Spleen (tissue), 11 donors: ENCODE results near the gene CEP170B. TPM values are rescaled to one million over a fixed set of nuclear protein-coding genes. Genes with fewer than 3 reads are reported as not detected.
A peak's percentile ranks its signal among the peaks of the same experiment; 100 is the strongest.
"Not testable (repeated sequence)": the region's sequence is repeated elsewhere in the genome, so short reads cannot be mapped to it uniquely, and the experiment has no call there.

Experiments used
- DNase-seq: peaks from one replicate; pipeline ENCODE4 v3.0.0-alpha.2; 2020
- H3K27ac ChIP-seq, 8 donors: fragments of 200-600 bp; sonication (generic) in 7 of 8; 1 replicate in 4 of 8; 2 replicates in 4 of 8; pipeline versions ENCODE4 v1.5.0 to v1.8.0; 2016 to 2021; ENCODE audit warnings: inconsistent platforms in 4 of 8, mild to moderate bottlenecking in 4 of 8, moderate library complexity in 1 of 8
- H3K27me3 ChIP-seq, 7 donors: fragments of 200-600 bp; sonication (generic) in 6 of 7; replicated peaks in 1 of 7; 1 replicate in 4 of 7; 2 replicates in 3 of 7; pipeline versions ENCODE4 v1.5.0 to v1.8.0; 2016 to 2021; ENCODE audit warnings: inconsistent platforms in 3 of 7, mild to moderate bottlenecking in 1 of 7
- H3K36me3 ChIP-seq, 6 donors: fragments of 200-600 bp; sonication (generic) in 5 of 6; 1 replicate in 4 of 6; 2 replicates in 2 of 6; pipeline versions ENCODE4 v1.5.0 to v1.8.0; 2016 to 2021; ENCODE audit warnings: inconsistent platforms in 2 of 6
- H3K4me1 ChIP-seq, 6 donors: fragments of 200-600 bp; sonication (generic) in 5 of 6; 1 replicate in 3 of 6; 2 replicates in 3 of 6; pipeline versions ENCODE4 v1.5.0 to v1.8.0; 2016 to 2021; ENCODE audit warnings: inconsistent platforms in 3 of 6
- H3K4me3 ChIP-seq, 8 donors: fragments of 200-600 bp; sonication (generic) in 7 of 8; 1 replicate in 4 of 8; 2 replicates in 4 of 8; pipeline versions ENCODE4 v1.5.0 to v1.8.0; 2016 to 2021; ENCODE audit warnings: inconsistent platforms in 4 of 8, mild to moderate bottlenecking in 4 of 8, moderate library complexity in 2 of 8
- H3K9me3 ChIP-seq, 8 donors: fragments of 200-600 bp; sonication (generic) in 7 of 8; 1 replicate in 4 of 8; 2 replicates in 4 of 8; pipeline versions ENCODE4 v1.5.0 to v1.8.0; 2016 to 2021; ENCODE audit warnings: inconsistent platforms in 4 of 8
- POLR2A ChIP-seq, 3 donors: fragments of 450-650 bp; IDR thresholded peaks; one replicate each; pipeline ENCODE4 v1.5.1; 2017; ENCODE audit warnings: antibody characterized with exemption in 3 of 3, mild to moderate bottlenecking in 1 of 3
- POLR2AphosphoS5 ChIP-seq, 3 donors: sonication (generic); formaldehyde crosslinking; IDR thresholded peaks; one replicate each; pipeline ENCODE4 v1.5.1; 2017; ENCODE audit warnings: antibody characterized with exemption in 3 of 3
- WGBS, 5 donors: extraction: QIAGEN DNeasy Blood & Tissue Kit in 3 of 5; methylation state at CpG; one replicate each; pipeline versions ENCODE4 v1.1.5 to v1.1.7; 2013 to 2018; 5-methylcytosine and 5-hydroxymethylcytosine counted together
- intact Hi-C: fragments of 100-400 bp; cut with DNase I; formaldehyde crosslinking; loops from one replicate; pipeline ENCODE4 v1.15.0; 2023; ENCODE audit warnings: low total_unique reads
- polyA plus RNA-seq, 3 donors: library from polyadenylated mRNA; stranded (reverse); fragments of 200-250 nt; gene quantifications; one replicate each; pipeline ENCODE4 v1.2.1, GENCODE V29; 2013
- total RNA-seq, 7 donors: library from RNA; depleted of rRNA in 3 of 7; stranded (reverse); fragments of >200 nt in 3 of 7; fragmentation: NEBNext Ultra II Directional in 4 of 7; extraction: Animal tissue kit (Norgen Biotek cat#: 25700) in 4 of 7; gene quantifications; one replicate each; pipeline versions ENCODE4 v1.1.0 to v1.2.1, GENCODE V29; 2016 to 2021
- TF ChIP-seq, protein P1 (sequence below), 11 experiments: fragments of 200-600 bp in 7 of 11; fragments of 450-650 bp in 4 of 11; sonication (generic) in 4 of 11; IDR thresholded peaks in 8 of 11; conservative IDR thresholded peaks in 3 of 11; 1 replicate in 7 of 11; 2 replicates in 4 of 11; pipeline versions ENCODE4 v1.4.0 to v1.8.0; 2016 to 2021; ENCODE audit warnings: antibody characterized with exemption in 11 of 11, inconsistent platforms in 4 of 11, mild to moderate bottlenecking in 1 of 11
- donor health status: healthy with polysubstance abuse.
- donor health status: DM: no; HTN: no; CAD: no; lungs with moderate emphysema.
- donor health status: DM: no; HTN: no; CAD: no.
- donor health status: Bipolar disorder and iron deficiency.
- donor health status: healthy.
- donor health status: DM: no; HTN: no; CAD: no.
- donor health status: DM: yes; HTN: yes; CAD: no.

CEP170B gene
- total and polyA plus RNA-seq, 10 donors, result 0.58 to 12.6 (median 5.7) TPM

DNA sequence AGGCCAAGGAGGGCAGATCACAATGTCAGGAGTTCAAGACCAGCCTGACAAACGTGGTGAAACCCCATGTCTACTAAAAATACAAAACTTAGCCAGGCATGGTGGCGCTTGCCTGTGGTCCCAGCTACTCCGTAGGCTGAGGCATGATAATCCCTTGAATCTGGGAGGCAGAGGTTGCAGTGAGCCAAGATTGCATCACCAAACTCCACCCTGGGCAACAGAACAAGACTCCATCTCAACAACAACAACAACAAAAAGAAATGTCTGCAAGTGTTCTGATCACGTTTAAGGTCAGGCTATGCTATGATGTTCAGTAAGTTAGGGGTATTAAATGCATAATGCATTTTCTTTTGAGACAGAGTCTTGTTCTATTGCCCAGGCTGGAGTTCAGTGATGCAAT is 52.9 kb downstream of the CEP170B start:
- H3K27me3 ChIP-seq, result no peaks in the 10 kb centered on the region
- no peak for TF ChIP-seq POLR2A (IDR thresholded peaks at IDR 0.05)
- TF ChIP-seq, protein P1, sequence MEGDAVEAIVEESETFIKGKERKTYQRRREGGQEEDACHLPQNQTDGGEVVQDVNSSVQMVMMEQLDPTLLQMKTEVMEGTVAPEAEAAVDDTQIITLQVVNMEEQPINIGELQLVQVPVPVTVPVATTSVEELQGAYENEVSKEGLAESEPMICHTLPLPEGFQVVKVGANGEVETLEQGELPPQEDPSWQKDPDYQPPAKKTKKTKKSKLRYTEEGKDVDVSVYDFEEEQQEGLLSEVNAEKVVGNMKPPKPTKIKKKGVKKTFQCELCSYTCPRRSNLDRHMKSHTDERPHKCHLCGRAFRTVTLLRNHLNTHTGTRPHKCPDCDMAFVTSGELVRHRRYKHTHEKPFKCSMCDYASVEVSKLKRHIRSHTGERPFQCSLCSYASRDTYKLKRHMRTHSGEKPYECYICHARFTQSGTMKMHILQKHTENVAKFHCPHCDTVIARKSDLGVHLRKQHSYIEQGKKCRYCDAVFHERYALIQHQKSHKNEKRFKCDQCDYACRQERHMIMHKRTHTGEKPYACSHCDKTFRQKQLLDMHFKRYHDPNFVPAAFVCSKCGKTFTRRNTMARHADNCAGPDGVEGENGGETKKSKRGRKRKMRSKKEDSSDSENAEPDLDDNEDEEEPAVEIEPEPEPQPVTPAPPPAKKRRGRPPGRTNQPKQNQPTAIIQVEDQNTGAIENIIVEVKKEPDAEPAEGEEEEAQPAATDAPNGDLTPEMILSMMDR (IDR thresholded peaks at IDR 0.05 in 8 of 11, conservative IDR thresholded peaks at IDR 0.05 in 3 of 11), result no peak
- no peak for TF ChIP-seq POLR2AphosphoS5 (IDR thresholded peaks at IDR 0.05)
- WGBS, 5 donors, result 70 to 85% (median 80%) methylated on average over 4 of the region's 4 CpGs
- H3K4me1 ChIP-seq, result peaks cover 0 to 5% (median 3%) of the 10 kb centered on the region in 6 donors
- H3K4me3 ChIP-seq, result no peak overlapping the region
- no peak for DNase-seq
- intact Hi-C loops, result no loop called here
- H3K27ac ChIP-seq, result no peak overlapping the region
- no peaks in the 10 kb centered on the region for H3K36me3 ChIP-seq
- H3K9me3 ChIP-seq, result peaks cover 0 to under 1% (median 0%) of the 10 kb centered on the region in 8 donors

DNA sequence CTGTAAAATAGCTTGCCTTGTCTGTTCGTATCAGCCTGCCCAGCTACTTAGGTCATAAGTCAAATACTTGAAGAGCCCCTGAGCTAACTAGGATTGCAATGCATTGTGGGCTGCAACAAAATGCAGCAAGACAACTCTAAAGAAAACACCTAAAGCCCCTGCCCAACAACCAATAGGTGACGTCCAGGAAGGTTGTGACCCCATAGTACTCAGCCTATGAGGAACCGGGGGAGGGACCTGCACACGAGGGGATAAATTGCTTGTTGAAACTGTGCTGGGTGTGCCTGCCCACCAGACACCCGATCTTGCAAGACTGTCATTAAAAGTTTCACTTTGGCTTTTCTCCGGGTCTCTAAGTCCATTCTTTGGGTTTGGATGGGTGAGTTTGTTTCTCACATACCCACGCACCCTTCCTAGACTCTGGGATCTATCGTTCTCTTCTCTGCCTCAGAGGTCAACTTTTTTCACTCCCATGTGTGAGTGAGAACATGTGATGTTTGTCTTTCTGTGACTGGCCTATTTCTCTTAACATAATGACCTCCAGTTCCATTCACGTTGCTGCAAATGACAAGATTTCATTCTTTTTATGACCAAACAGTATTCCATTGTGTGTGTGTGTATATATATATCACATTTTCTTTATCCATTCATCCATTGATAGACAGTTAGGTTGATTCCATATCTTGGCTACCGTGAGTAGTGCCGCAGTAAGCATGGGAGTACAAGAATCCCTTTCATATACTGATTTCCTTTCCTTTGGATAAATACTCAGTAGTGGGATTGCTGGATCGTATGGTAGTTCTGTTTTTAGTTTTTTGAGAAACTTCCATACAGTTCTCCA is 54.3 kb downstream of the CEP170B start:
- H3K27me3 ChIP-seq, H3K36me3 ChIP-seq, intact Hi-C loops, H3K27ac ChIP-seq, H3K4me3 ChIP-seq, DNase-seq, H3K9me3 ChIP-seq: not testable (repeated sequence)
- 71 to 84% (median 79%) methylated on average over 12 of the region's 12 CpGs for WGBS, 5 donors
- peaks cover 0 to 19% (median 11%) of the 10 kb centered on the region in 6 donors for H3K4me1 ChIP-seq

DNA sequence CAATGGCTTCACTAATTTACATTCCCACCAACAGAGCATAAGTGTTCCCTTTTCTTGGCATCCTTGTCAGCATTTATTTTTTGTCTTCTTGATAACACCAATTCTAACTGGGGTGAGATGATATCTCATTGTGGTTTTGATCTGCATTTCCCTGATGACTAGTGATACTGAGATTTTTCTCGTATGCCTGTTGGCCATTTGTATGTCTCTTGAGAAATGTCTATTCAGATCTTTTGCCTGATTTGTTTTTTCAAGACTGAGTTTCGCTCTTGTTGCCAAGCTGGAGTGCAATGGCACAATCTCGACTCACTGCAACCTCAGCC is 54.9 kb downstream of the CEP170B start:
- WGBS, 5 donors, result 40 to 67% (median 53%) methylated on average over 3 of the region's 3 CpGs
- H3K36me3 ChIP-seq, result no peaks in the 10 kb centered on the region
- H3K27me3 ChIP-seq, result no peaks in the 10 kb centered on the region
- peaks cover 0 to 25% (median 17%) of the 10 kb centered on the region in 6 donors for H3K4me1 ChIP-seq
- H3K4me3 ChIP-seq, result no peak overlapping the region
- no peak overlapping the region for H3K27ac ChIP-seq
- no peak for DNase-seq
- TF ChIP-seq POLR2A (IDR thresholded peaks at IDR 0.05), result no peak
- TF ChIP-seq, protein P1 (IDR thresholded peaks at IDR 0.05 in 8 of 11, conservative IDR thresholded peaks at IDR 0.05 in 3 of 11), result no peak
- TF ChIP-seq POLR2AphosphoS5 (IDR thresholded peaks at IDR 0.05), result no peak
- intact Hi-C loops, result no loop called here
- peaks cover 0 to 7% (median 2%) of the 10 kb centered on the region in 8 donors for H3K9me3 ChIP-seq

DNA sequence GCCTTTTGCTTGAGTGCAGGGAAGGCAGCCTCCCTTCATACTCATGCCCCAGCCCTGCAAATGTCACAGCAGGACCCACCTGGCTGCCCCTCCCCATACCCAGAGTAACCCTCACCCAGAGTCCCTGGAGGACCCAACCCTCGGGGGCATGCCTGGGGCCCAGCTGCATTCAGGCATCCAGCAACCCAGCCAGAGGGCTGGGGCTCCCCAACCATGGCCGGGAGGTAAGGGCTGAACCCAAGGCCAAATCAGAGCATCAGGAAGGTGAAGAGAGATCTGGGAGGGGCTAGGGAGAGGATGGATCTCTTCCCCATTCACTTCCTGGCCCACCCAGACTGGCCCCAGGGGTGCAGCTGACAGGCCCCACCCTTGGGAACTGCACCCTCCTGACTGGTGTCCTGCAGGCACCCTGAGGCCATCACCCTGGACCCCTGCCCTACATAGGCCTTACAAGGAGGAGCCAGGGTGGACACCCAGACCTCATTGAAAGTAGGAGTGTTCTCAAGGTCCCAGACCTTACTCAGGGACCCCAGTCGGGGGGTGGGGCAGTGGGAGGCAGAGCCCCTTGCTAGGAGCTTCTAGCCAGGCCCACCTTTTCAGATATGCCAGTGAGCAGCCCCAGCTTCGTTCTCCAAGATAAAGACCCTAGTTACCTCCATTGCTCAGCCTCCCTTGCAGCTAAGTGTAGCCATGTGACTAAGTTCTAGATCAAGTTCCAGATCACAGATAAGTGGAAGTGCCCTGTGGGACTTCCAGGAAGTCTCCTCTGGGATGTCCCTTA is 58.8 kb downstream of the CEP170B start:
- DNase-seq, result peak; percentile 75

More for the DNA sequence above, 58.8 kb downstream of the CEP170B start:
- WGBS, 5 donors, result 64 to 82% (median 79%) methylated on average over 4 of the region's 4 CpGs
- TF ChIP-seq POLR2AphosphoS5 (IDR thresholded peaks at IDR 0.05), result no peak
- no peak for TF ChIP-seq POLR2A (IDR thresholded peaks at IDR 0.05)
- TF ChIP-seq, protein P1 (IDR thresholded peaks at IDR 0.05 in 8 of 11, conservative IDR thresholded peaks at IDR 0.05 in 3 of 11), result no peak
- no peaks in the 10 kb centered on the region for H3K36me3 ChIP-seq
- no peak overlapping the region for H3K4me3 ChIP-seq
- peaks cover 0 to 22% (median 0%) of the 10 kb centered on the region in 7 donors for H3K27me3 ChIP-seq
- peak overlapping the region in 4 of 8 donors; percentile 73 to 90 (median 80) for H3K27ac ChIP-seq
- peaks cover 11 to 62% (median 44%) of the 10 kb centered on the region in 6 donors for H3K4me1 ChIP-seq
- peaks cover 0 to 7% (median 2%) of the 10 kb centered on the region in 8 donors for H3K9me3 ChIP-seq
- intact Hi-C loops, result no loop called here
